PC-9 (cell line): ENCODE measurements around the gene FGL2. TPM values are rescaled to one million over a fixed set of nuclear protein-coding genes. Genes with fewer than 3 reads are reported as not detected.

Source experiments
- BruUV-seq: library from RNA; stranded (reverse); fragments of 400-500 nt; replicated peaks from 2 replicates; lab custom pipeline; 2021; lab: Mats Ljungman, UMichigan
- CTCF ChIA-PET: fragments of 300-600 bp; sonication (Branson Sonifier 250); formaldehyde crosslinking; loops from one replicate; lab custom pipeline; 2022; ENCODE audit warnings: antibody characterized with exemption; lab: Charles Lee
- POLR2A ChIA-PET: fragments of 300-600 bp; sonication (Branson Sonifier 250); formaldehyde crosslinking; loops from one replicate; lab custom pipeline; 2022; ENCODE audit warnings: antibody characterized with exemption; ENCODE audit not compliant: unreplicated experiment; lab: Charles Lee
- DNase-seq, 2 experiments: peaks; one replicate each; pipeline versions ENCODE4 v3.0.0 to v3.0.0-alpha.2; 2015 to 2022; ENCODE audit warnings: mixed read lengths in 1 of 2
- H2AFZ ChIP-seq: fragments of 200-600 bp; sonication (generic); 2 replicates; pipeline ENCODE4 v1.8.1; 2017; ENCODE audit warnings: antibody characterized with exemption
- H3F3A ChIP-seq: fragments of 200-600 bp; sonication (generic); 2 replicates; pipeline ENCODE4 v1.8.1; 2017; ENCODE audit warnings: antibody characterized with exemption, mild to moderate bottlenecking, low read depth; ENCODE audit not compliant: insufficient read depth
- H3K27ac ChIP-seq: fragments of 200-600 bp; sonication (generic); 2 replicates; pipeline ENCODE4 v1.6.1; 2016; ENCODE audit warnings: mixed run types
- H3K27me3 ChIP-seq: fragments of 200-600 bp; sonication (generic); 2 replicates; pipeline ENCODE4 v1.6.1; 2016; ENCODE audit warnings: low read depth, mixed run types; ENCODE audit not compliant: insufficient read depth
- H3K36me3 ChIP-seq: fragments of 200-600 bp; sonication (generic); 2 replicates; pipeline ENCODE4 v1.6.1; 2016; ENCODE audit warnings: low read depth, mixed run types
- H3K4me1 ChIP-seq: fragments of 200-600 bp; sonication (generic); replicated peaks from 2 replicates; pipeline ENCODE4 v1.6.1; 2016; ENCODE audit warnings: mixed run types; ENCODE audit not compliant: insufficient read depth
- H3K4me2 ChIP-seq: fragments of 200-600 bp; sonication (generic); 2 replicates; pipeline ENCODE4 v1.6.1; 2017; ENCODE audit warnings: mixed run types
- H3K4me3 ChIP-seq: fragments of 200-600 bp; sonication (generic); 2 replicates; pipeline ENCODE4 v1.6.1; 2016; ENCODE audit warnings: mixed run types
- H3K79me2 ChIP-seq: fragments of 200-600 bp; sonication (generic); 2 replicates; pipeline ENCODE4 v1.6.1; 2017; ENCODE audit warnings: low read depth, mixed run types
- H3K9me2 ChIP-seq: fragments of 200-600 bp; sonication (generic); 2 replicates; pipeline ENCODE4 v1.8.1; 2017; ENCODE audit warnings: mild to moderate bottlenecking; ENCODE audit not compliant: insufficient read depth
- H3K9me3 ChIP-seq: fragments of 200-600 bp; sonication (generic); 2 replicates; pipeline ENCODE4 v1.8.1; 2016; ENCODE audit warnings: low read depth; ENCODE audit not compliant: insufficient read depth
- H4K20me1 ChIP-seq: fragments of 200-600 bp; sonication (generic); 2 replicates; pipeline ENCODE4 v1.8.1; 2017; ENCODE audit not compliant: insufficient read depth
- CTCF ChIP-seq: fragments of 200-600 bp; sonication (generic); conservative IDR thresholded peaks from 2 replicates; pipeline ENCODE4 v1.6.1; 2017; ENCODE audit warnings: mixed run types, antibody characterized with exemption, mild to moderate bottlenecking, moderate library complexity
- EZH2 ChIP-seq: fragments of 200-600 bp; sonication (generic); IDR thresholded peaks from 2 replicates; pipeline ENCODE4 v1.8.0; 2017; ENCODE audit warnings: antibody characterized with exemption, low read depth
- intact Hi-C: fragments of 100-400 bp; cut with micrococcal nuclease; formaldehyde crosslinking; loops from one replicate; pipeline ENCODE4 v1.10.0; 2022; ENCODE audit not compliant: unreplicated experiment
- total RNA-seq: library from RNA; stranded (reverse); gene quantifications from 2 replicates; pipeline ENCODE4 v1.2.3, GENCODE V29; 2021

FGL2 gene
- total RNA-seq, 1 experiment from 2014 or later: not detected

GRCh38 chr7:77208416-77208815 is 8.8 kb upstream of the FGL2 start:
- H3K9me2 ChIP-seq: no peaks in the 10 kb centered on the region
- intact Hi-C loops: no loop called here
- BruUV-seq: no TSS peak
- TF ChIP-seq CTCF (no peak), EZH2 (no peak)
- no peaks in the 10 kb centered on the region for H3K27me3 ChIP-seq
- no peak for DNase-seq
- H4K20me1 ChIP-seq: no peaks in the 10 kb centered on the region
- H3K4me2 ChIP-seq: no peak overlapping the region
- 0 out of 2 replicates have a peak, but pooled peaks cover 7% of the 10 kb centered on the region for H3K9me3 ChIP-seq
- no peaks in the 10 kb centered on the region for H3K4me1 ChIP-seq
- POLR2A ChIA-PET: no interaction called here
- CTCF ChIA-PET: no interaction called here
- H3K4me3 ChIP-seq: no peak overlapping the region
- H2AFZ ChIP-seq: no peak overlapping the region
- H3K27ac ChIP-seq: no peak overlapping the region
- no peaks in the 10 kb centered on the region for H3F3A ChIP-seq
- no peaks in the 10 kb centered on the region for H3K79me2 ChIP-seq
- H3K36me3 ChIP-seq: no peaks in the 10 kb centered on the region

- no peak for DNase-seq
- Histone ChIP-seq H3K4me3 (no peak overlapping the region), H3K9me2 (no peaks in the 10 kb centered on the region), H3K36me3 (no peaks in the 10 kb centered on the region), H3F3A (no peaks in the 10 kb centered on the region), H3K79me2 (no peaks in the 10 kb centered on the region), H2AFZ (no peak overlapping the region), H3K9me3 (0 out of 2 replicates have a peak, but pooled peaks cover 7% of the 10 kb centered on the region), H3K27ac (no peak overlapping the region), H3K4me2 (no peak overlapping the region), H4K20me1 (no peaks in the 10 kb centered on the region), H3K27me3 (no peaks in the 10 kb centered on the region), H3K4me1 (no peaks in the 10 kb centered on the region)
- POLR2A ChIA-PET: no interaction called here
- no peak for TF ChIP-seq EZH2
- intact Hi-C loops: no loop called here
- CTCF ChIA-PET: no interaction called here
- BruUV-seq: no TSS peak
These were observed 6.1 kb upstream of the FGL2 start for GRCh38 chr7:77205706-77206105.

- ChIA-PET POLR2A (no interaction called here), CTCF (no interaction called here)
- Histone ChIP-seq H3K79me2 (no peaks in the 10 kb centered on the region), H3F3A (no peaks in the 10 kb centered on the region), H3K27me3 (no peaks in the 10 kb centered on the region), H3K9me3 (no peaks in the 10 kb centered on the region), H3K36me3 (no peaks in the 10 kb centered on the region), H3K4me2 (no peak overlapping the region), H3K9me2 (no peaks in the 10 kb centered on the region), H4K20me1 (no peaks in the 10 kb centered on the region), H2AFZ (no peak overlapping the region), H3K27ac (no peak overlapping the region), H3K4me1 (no peaks in the 10 kb centered on the region), H3K4me3 (no peak overlapping the region)
- BruUV-seq: no TSS peak
- no peak for DNase-seq
- intact Hi-C loops: no loop called here
- TF ChIP-seq CTCF: no peak
- TF ChIP-seq EZH2: no peak
These were observed 2.9 kb upstream of the FGL2 start for GRCh38 chr7:77202481-77202976.

GRCh38 chr7:77200542-77200941 is 923 bp upstream of the FGL2 start:
- Histone ChIP-seq H3K4me2 (no peak overlapping the region), H3F3A (no peaks in the 10 kb centered on the region), H3K27ac (no peak overlapping the region), H3K4me1 (no peaks in the 10 kb centered on the region), H3K9me3 (no peaks in the 10 kb centered on the region), H3K27me3 (no peaks in the 10 kb centered on the region), H3K4me3 (no peak overlapping the region), H3K9me2 (no peaks in the 10 kb centered on the region), H3K36me3 (no peaks in the 10 kb centered on the region), H3K79me2 (no peaks in the 10 kb centered on the region), H2AFZ (no peak overlapping the region), H4K20me1 (no peaks in the 10 kb centered on the region)
- ChIA-PET POLR2A (interaction anchor here (0.8 kb wide), 1 partner anchor 243 kb away, joined by 4 read pairs; no protein-coding TSS in a partner anchor), CTCF (interaction anchor here (0.6 kb wide), 1 partner anchor 25 kb away, joined by 7 read pairs; no protein-coding TSS in a partner anchor)
- intact Hi-C loops: no loop called here
- no peak for DNase-seq
- BruUV-seq: no TSS peak
- TF ChIP-seq CTCF (no peak), EZH2 (no peak)
